B cell (primary cell): Measurements from ENCODE around the gene CRACR2A. TPM values are rescaled to one million over a fixed set of nuclear protein-coding genes. Genes with fewer than 3 reads are reported as not detected.

ENCODE experiments used
- ATAC-seq: fragments of 200-7000 bp; cut with Tn5 transposase; one replicate; pipeline ENCODE4 v1.10.0; 2021; ENCODE audit warnings: low read depth, mild to moderate bottlenecking, moderate number of reproducible peaks, moderate library complexity
- CTCF ChIA-PET: fragments of 350-600 bp; sonication (Branson Sonifier 250); formaldehyde crosslinking; loops from one replicate; lab custom pipeline; 2021; ENCODE audit warnings: antibody characterized with exemption, inconsistent platforms; lab: Charles Lee
- POLR2A ChIA-PET: fragments of 350-600 bp; sonication (Branson Sonifier 250); formaldehyde crosslinking; loops from one replicate; lab custom pipeline; 2021; ENCODE audit warnings: antibody characterized with exemption; lab: Charles Lee
- DNase-seq: peaks from one replicate; pipeline ENCODE4 v3.0.0; 2013
- H2AFZ ChIP-seq: 2 replicates; pipeline ENCODE4 v1.6.1; 2012; ENCODE audit warnings: mild to moderate bottlenecking, low read depth, low read length; ENCODE audit not compliant: insufficient read depth, poor library complexity, severe bottlenecking
- H3K27ac ChIP-seq, 2 donors: 1 replicate in 1 of 2; 2 replicates in 1 of 2; pipeline ENCODE4 v1.5.1; 2012 to 2013; ENCODE audit warnings: low read length in 2 of 2, mild to moderate bottlenecking in 2 of 2, moderate library complexity in 1 of 2
- H3K27me3 ChIP-seq, 4 experiments: fragments of 200-600 bp in 1 of 4; sonication (generic) in 1 of 4; replicated peaks in 1 of 4; 1 replicate in 2 of 4; 2 replicates in 2 of 4; pipeline versions ENCODE4 v1.6.1 to v1.7.0; 2013 to 2016; ENCODE audit warnings: low read length in 3 of 4, mild to moderate bottlenecking in 2 of 4, mixed read lengths in 1 of 4, moderate library complexity in 1 of 4; ENCODE audit not compliant: insufficient read depth in 4 of 4, control insufficient read depth in 3 of 4; ENCODE audit errors: control extremely low read depth in 1 of 4
- H3K36me3 ChIP-seq, 2 experiments: replicated peaks in 1 of 2; 1 replicate in 1 of 2; 2 replicates in 1 of 2; pipeline versions ENCODE4 v1.6.1 to v1.7.1; 2013; ENCODE audit warnings: low read length in 1 of 2; ENCODE audit not compliant: insufficient read depth in 2 of 2, control insufficient read depth in 1 of 2; ENCODE audit errors: control extremely low read depth in 1 of 2, extremely low read depth in 1 of 2
- H3K4me1 ChIP-seq, 2 donors: fragments of 200-600 bp in 1 of 2; sonication (generic) in 1 of 2; 1 replicate in 1 of 2; 2 replicates in 1 of 2; pipeline versions ENCODE4 v1.5.1 to v1.6.1; 2013 to 2017; ENCODE audit warnings: low read length in 2 of 2; ENCODE audit not compliant: control insufficient read depth in 2 of 2, insufficient read depth in 2 of 2
- H3K4me2 ChIP-seq: replicated peaks from 2 replicates; pipeline ENCODE3; 2012; ENCODE audit warnings: mild to moderate bottlenecking, low read depth, low read length; ENCODE audit not compliant: poor library complexity, severe bottlenecking
- H3K4me3 ChIP-seq, 5 experiments: fragments of 200-600 bp in 1 of 5; sonication (generic) in 1 of 5; 1 replicate in 3 of 5; 2 replicates in 2 of 5; pipeline versions ENCODE4 v1.5.1 to v1.7.0; 2011 to 2016; ENCODE audit warnings: low read length in 4 of 5, mild to moderate bottlenecking in 4 of 5, low read depth in 2 of 5, control low read depth in 1 of 5, moderate library complexity in 1 of 5; ENCODE audit not compliant: insufficient read depth in 1 of 5; ENCODE audit errors: control extremely low read depth in 1 of 5, extremely low read depth in 1 of 5
- H3K79me2 ChIP-seq: fragments of 200-600 bp; sonication (generic); one replicate; pipeline ENCODE4 v1.6.0; 2016; ENCODE audit warnings: low read length; ENCODE audit not compliant: control insufficient read depth, insufficient read depth
- H3K9ac ChIP-seq: fragments of 200-600 bp; sonication (generic); 2 replicates; pipeline ENCODE4 v1.6.1; 2017; ENCODE audit warnings: mild to moderate bottlenecking, low read length, moderate library complexity
- H3K9me3 ChIP-seq, 3 donors: one replicate each; pipeline versions ENCODE4 v1.6.1 to v1.7.1; 2013; ENCODE audit warnings: low read length in 2 of 3; ENCODE audit not compliant: control insufficient read depth in 2 of 3, insufficient read depth in 1 of 3; ENCODE audit errors: control extremely low read depth in 1 of 3
- H4K20me1 ChIP-seq: 2 replicates; pipeline ENCODE4 v1.6.0; 2012; ENCODE audit warnings: mild to moderate bottlenecking, low read length; ENCODE audit not compliant: insufficient read depth, control insufficient read depth, poor library complexity, severe bottlenecking
- H3K27ac Mint-ChIP-seq: one replicate; pipeline ENCODE4 v1.8.0; 2021; ENCODE audit warnings: mixed read lengths
- H3K27me3 Mint-ChIP-seq: one replicate; pipeline ENCODE4 v1.8.0; 2021; ENCODE audit warnings: mixed read lengths
- H3K4me1 Mint-ChIP-seq: one replicate; pipeline ENCODE4 v1.8.0; 2021; ENCODE audit warnings: mixed read lengths
- H3K4me3 Mint-ChIP-seq: one replicate; pipeline ENCODE4 v1.8.0; 2021; ENCODE audit warnings: mixed read lengths
- H3K9me3 Mint-ChIP-seq: one replicate; pipeline ENCODE4 v1.8.0; 2022; ENCODE audit warnings: mixed read lengths; ENCODE audit not compliant: insufficient read depth
- CTCF ChIP-seq: fragments of 200-600 bp; IDR thresholded peaks from one replicate; pipeline ENCODE4 v1.8.0; 2022; ENCODE audit warnings: antibody characterized with exemption, mild to moderate bottlenecking
- EZH2 ChIP-seq: IDR thresholded peaks from 2 replicates; pipeline ENCODE4 v1.6.1; 2012; ENCODE audit warnings: borderline replicate concordance, low read depth, mild to moderate bottlenecking, moderate library complexity, low read length; ENCODE audit not compliant: insufficient read depth, poor library complexity, severe bottlenecking
- WGBS: methylation state at CpG from one replicate; pipeline ENCODE4 v1.1.5; 2013; ENCODE audit warnings: missing lambda C conversion rate; ENCODE audit not compliant: insufficient coverage; 5-methylcytosine and 5-hydroxymethylcytosine counted together
- intact Hi-C: fragments of 100-400 bp; cut with micrococcal nuclease; formaldehyde crosslinking; loops from one replicate; pipeline ENCODE4 v1.10.0; 2022
- polyA plus RNA-seq: library from polyadenylated mRNA; depleted of rRNA; stranded (reverse); fragments of >200 nt; gene quantifications from 2 replicates; pipeline ENCODE4 v1.2.3, GENCODE V29; 2012
- total RNA-seq, 2 donors: library from RNA; stranded (reverse); fragments of 120-200 nt in 1 of 2; gene quantifications; 1 replicate in 1 of 2; 2 replicates in 1 of 2; pipeline versions ENCODE4 v1.2.3 to v1.2.4, GENCODE V29; 2013 to 2022

Gene CRACR2A
- total and polyA plus RNA-seq, 2 donors (not counting 1 experiment from before 2014, with no cell fraction given): 15.2 to 26.1 TPM

GRCh38 chr12:3686463-3686862, 66.4 kb downstream of the CRACR2A start:
- TF ChIP-seq CTCF (no peak), EZH2 (no peak)
- no peak overlapping the region for H3K4me3 Mint-ChIP-seq
- H3K36me3 ChIP-seq: peaks cover 0 to 19% of the 10 kb centered on the region in 2 experiments
- WGBS: 100% methylated on average over 1 of the region's 2 CpGs
- H3K9me3 Mint-ChIP-seq: peaks cover 2% of the 10 kb centered on the region
- ATAC-seq: no peak
- no peaks in the 10 kb centered on the region for H3K27me3 Mint-ChIP-seq
- no peak overlapping the region for H3K27ac ChIP-seq
- POLR2A ChIA-PET: no interaction called here
- CTCF ChIA-PET: no interaction called here
- H3K27me3 ChIP-seq: no peaks in the 10 kb centered on the region
- no peaks in the 10 kb centered on the region for H4K20me1 ChIP-seq
- H2AFZ ChIP-seq: no peak overlapping the region
- no peak overlapping the region for H3K9ac ChIP-seq
- intact Hi-C loops: loop anchor here (5.0 kb wide), 1 partner anchor 51 kb away; no protein-coding TSS in a partner anchor
- H3K4me2 ChIP-seq: no peak overlapping the region
- H3K27ac Mint-ChIP-seq: no peak overlapping the region
- H3K4me1 Mint-ChIP-seq: no peaks in the 10 kb centered on the region
- no peak overlapping the region for H3K4me3 ChIP-seq
- no peaks in the 10 kb centered on the region for H3K4me1 ChIP-seq
- DNase-seq: no peak
- no peaks in the 10 kb centered on the region for H3K9me3 ChIP-seq
- no peaks in the 10 kb centered on the region for H3K79me2 ChIP-seq

- Histone ChIP-seq H3K4me2 (no peak overlapping the region), H4K20me1 (no peaks in the 10 kb centered on the region), H3K4me1 (no peaks in the 10 kb centered on the region), H3K79me2 (no peaks in the 10 kb centered on the region), H3K9me3 (no peaks in the 10 kb centered on the region), H3K36me3 (peaks cover 0 to 14% of the 10 kb centered on the region in 2 experiments), H3K4me3 (no peak overlapping the region), H3K27me3 (no peaks in the 10 kb centered on the region), H2AFZ (no peak overlapping the region), H3K27ac (no peak overlapping the region), H3K9ac (no peak overlapping the region)
- Mint-ChIP-seq H3K4me1 (no peaks in the 10 kb centered on the region), H3K9me3 (peaks cover 2% of the 10 kb centered on the region), H3K27ac (no peak overlapping the region), H3K4me3 (no peak overlapping the region), H3K27me3 (no peaks in the 10 kb centered on the region)
- DNase-seq (no peak), ATAC-seq (no peak)
- no CpG with 5 or more reads among the region's 1 CpG for WGBS
- ChIA-PET POLR2A (no interaction called here), CTCF (no interaction called here)
- intact Hi-C loops: loop anchor here (5.0 kb wide), 1 partner anchor 51 kb away; no protein-coding TSS in a partner anchor
- no peak for TF ChIP-seq EZH2
Observed at GRCh38 chr12:3685830-3686229, 67.1 kb downstream of the CRACR2A start.
